Sigmoid colon (tissue), 7 donors: ENCODE results near the gene EEF2. TPM values are rescaled to one million over a fixed set of nuclear protein-coding genes. Genes with fewer than 3 reads are reported as not detected.
A peak's percentile ranks its signal among the peaks of the same experiment; 100 is the strongest.
"Not testable (repeated sequence)": the region's sequence is repeated elsewhere in the genome, so short reads cannot be mapped to it uniquely, and the experiment has no call there.

Experiments used
- DNase-seq: peaks from one replicate; pipeline ENCODE4 v3.0.0-alpha.2; 2019
- H3K27ac ChIP-seq, 4 donors: fragments of 200-600 bp; sonication (generic); one replicate each; pipeline ENCODE4 v1.5.1; 2016 to 2019; ENCODE audit warnings: mild to moderate bottlenecking in 1 of 4
- H3K27me3 ChIP-seq, 3 donors: fragments of 200-600 bp; sonication (generic); one replicate each; pipeline ENCODE4 v1.5.1; 2019; ENCODE audit warnings: mild to moderate bottlenecking in 1 of 3
- H3K36me3 ChIP-seq, 4 donors: fragments of 200-600 bp; sonication (generic); one replicate each; pipeline ENCODE4 v1.5.1; 2016 to 2019
- H3K4me1 ChIP-seq, 4 donors: fragments of 200-600 bp; sonication (generic); one replicate each; pipeline ENCODE4 v1.5.1; 2017 to 2019
- H3K4me3 ChIP-seq, 4 donors: fragments of 200-600 bp; sonication (generic); one replicate each; pipeline ENCODE4 v1.5.1; 2017 to 2019; ENCODE audit warnings: mild to moderate bottlenecking in 2 of 4, moderate library complexity in 1 of 4
- H3K9me3 ChIP-seq, 4 donors: fragments of 200-600 bp in 3 of 4; sonication (generic) in 3 of 4; one replicate each; pipeline versions ENCODE4 v1.5.1 to v1.6.1; 2013 to 2019
- EP300 ChIP-seq, 4 donors: sonication (generic); formaldehyde crosslinking; IDR thresholded peaks; one replicate each; pipeline ENCODE4 v1.6.1; 2017; ENCODE audit warnings: antibody characterized with exemption in 4 of 4
- POLR2A ChIP-seq, 2 donors: fragments of 450-650 bp; IDR thresholded peaks; one replicate each; pipeline ENCODE4 v1.6.1; 2016; ENCODE audit warnings: antibody characterized with exemption in 2 of 2, mild to moderate bottlenecking in 2 of 2, moderate library complexity in 2 of 2
- POLR2AphosphoS5 ChIP-seq, 4 donors: sonication (generic); formaldehyde crosslinking; IDR thresholded peaks; one replicate each; pipeline ENCODE4 v1.6.1; 2017; ENCODE audit warnings: antibody characterized with exemption in 4 of 4
- WGBS, 2 donors: extraction: QIAGEN DNeasy Blood & Tissue Kit; methylation state at CpG; one replicate each; pipeline ENCODE4 v1.1.7; 2013; 5-methylcytosine and 5-hydroxymethylcytosine counted together
- intact Hi-C: fragments of 100-400 bp; cut with DNase I; formaldehyde crosslinking; loops from one replicate; pipeline ENCODE4 v1.15.1; 2023
- polyA plus RNA-seq, 3 donors: library from polyadenylated mRNA; stranded (reverse); fragments of 200-250 nt; gene quantifications; one replicate each; pipeline ENCODE4 v1.2.3, GENCODE V29; 2013
- total RNA-seq, 4 donors: library from RNA; depleted of rRNA; stranded (reverse); fragments of >200 nt; gene quantifications; one replicate each; pipeline ENCODE4 v1.1.0, GENCODE V29; 2016
- TF ChIP-seq, protein P1 (sequence below), 4 experiments: fragments of 450-650 bp in 3 of 4; fragments of 200-600 bp in 1 of 4; IDR thresholded peaks; one replicate each; pipeline ENCODE4 v1.5.1; 2016 to 2019; ENCODE audit warnings: antibody characterized with exemption in 4 of 4, mild to moderate bottlenecking in 3 of 4, moderate library complexity in 2 of 4
- donor health status: healthy with polysubstance abuse.
- donor health status: Bipolar disorder and iron deficiency.
- donor health status: healthy.

EEF2 gene
- total and polyA plus RNA-seq, 7 donors, result 906 to 2,448 (median 1,842) TPM

DNA sequence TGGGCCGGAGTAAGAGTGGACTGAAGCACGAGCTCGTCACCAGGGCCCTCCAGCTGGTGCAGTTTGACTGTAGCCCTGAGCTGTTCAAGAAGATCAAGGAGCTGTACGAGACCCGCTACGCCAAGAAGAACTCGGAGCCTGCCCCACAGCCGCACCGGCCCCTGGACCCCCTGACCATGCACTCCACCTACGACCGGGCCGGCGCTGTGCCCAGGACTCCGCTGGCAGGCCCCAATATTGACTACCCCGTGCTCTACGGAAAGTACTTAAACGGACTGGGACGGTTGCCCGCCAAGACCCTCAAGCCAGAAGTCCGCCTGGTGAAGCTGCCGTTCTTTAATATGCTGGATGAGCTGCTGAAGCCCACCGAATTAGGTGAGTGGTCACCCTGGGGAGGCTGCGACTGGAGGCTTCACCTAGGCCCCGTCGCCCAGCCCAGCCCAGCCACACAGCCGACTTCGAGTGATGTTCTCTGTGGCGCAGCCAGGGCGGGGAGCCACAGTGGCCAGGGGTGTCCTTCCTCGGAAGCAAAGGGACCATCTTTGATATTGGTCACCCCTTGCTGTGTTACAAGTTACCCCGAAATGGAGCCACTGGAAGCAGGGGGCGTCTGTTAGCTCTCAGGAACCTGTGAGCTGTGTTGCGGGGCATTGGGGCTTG is 27.8 kb upstream of the EEF2 start:
- Histone ChIP-seq H3K4me3 (no peak overlapping the region), H3K4me1 (peaks cover 0 to 91% (median 91%) of the 10 kb centered on the region in 4 donors), H3K36me3 (peaks cover 7 to 21% (median 13%) of the 10 kb centered on the region in 4 donors), H3K27me3 (no peaks in the 10 kb centered on the region), H3K9me3 (no peaks in the 10 kb centered on the region), H3K27ac (peak overlapping the region; percentile 26 to 86 (median 84))
- WGBS, 2 donors, result 95 to 96% methylated on average over 33 of the region's 33 CpGs
- TF ChIP-seq POLR2AphosphoS5 (IDR thresholded peaks at IDR 0.05) (no peak), EP300 (IDR thresholded peaks at IDR 0.05) (no peak), POLR2A (IDR thresholded peaks at IDR 0.05) (no peak)
- TF ChIP-seq, protein P1, sequence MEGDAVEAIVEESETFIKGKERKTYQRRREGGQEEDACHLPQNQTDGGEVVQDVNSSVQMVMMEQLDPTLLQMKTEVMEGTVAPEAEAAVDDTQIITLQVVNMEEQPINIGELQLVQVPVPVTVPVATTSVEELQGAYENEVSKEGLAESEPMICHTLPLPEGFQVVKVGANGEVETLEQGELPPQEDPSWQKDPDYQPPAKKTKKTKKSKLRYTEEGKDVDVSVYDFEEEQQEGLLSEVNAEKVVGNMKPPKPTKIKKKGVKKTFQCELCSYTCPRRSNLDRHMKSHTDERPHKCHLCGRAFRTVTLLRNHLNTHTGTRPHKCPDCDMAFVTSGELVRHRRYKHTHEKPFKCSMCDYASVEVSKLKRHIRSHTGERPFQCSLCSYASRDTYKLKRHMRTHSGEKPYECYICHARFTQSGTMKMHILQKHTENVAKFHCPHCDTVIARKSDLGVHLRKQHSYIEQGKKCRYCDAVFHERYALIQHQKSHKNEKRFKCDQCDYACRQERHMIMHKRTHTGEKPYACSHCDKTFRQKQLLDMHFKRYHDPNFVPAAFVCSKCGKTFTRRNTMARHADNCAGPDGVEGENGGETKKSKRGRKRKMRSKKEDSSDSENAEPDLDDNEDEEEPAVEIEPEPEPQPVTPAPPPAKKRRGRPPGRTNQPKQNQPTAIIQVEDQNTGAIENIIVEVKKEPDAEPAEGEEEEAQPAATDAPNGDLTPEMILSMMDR (IDR thresholded peaks at IDR 0.05), result no peak
- DNase-seq, result peak; percentile 68
- intact Hi-C loops, result no loop called here

DNA sequence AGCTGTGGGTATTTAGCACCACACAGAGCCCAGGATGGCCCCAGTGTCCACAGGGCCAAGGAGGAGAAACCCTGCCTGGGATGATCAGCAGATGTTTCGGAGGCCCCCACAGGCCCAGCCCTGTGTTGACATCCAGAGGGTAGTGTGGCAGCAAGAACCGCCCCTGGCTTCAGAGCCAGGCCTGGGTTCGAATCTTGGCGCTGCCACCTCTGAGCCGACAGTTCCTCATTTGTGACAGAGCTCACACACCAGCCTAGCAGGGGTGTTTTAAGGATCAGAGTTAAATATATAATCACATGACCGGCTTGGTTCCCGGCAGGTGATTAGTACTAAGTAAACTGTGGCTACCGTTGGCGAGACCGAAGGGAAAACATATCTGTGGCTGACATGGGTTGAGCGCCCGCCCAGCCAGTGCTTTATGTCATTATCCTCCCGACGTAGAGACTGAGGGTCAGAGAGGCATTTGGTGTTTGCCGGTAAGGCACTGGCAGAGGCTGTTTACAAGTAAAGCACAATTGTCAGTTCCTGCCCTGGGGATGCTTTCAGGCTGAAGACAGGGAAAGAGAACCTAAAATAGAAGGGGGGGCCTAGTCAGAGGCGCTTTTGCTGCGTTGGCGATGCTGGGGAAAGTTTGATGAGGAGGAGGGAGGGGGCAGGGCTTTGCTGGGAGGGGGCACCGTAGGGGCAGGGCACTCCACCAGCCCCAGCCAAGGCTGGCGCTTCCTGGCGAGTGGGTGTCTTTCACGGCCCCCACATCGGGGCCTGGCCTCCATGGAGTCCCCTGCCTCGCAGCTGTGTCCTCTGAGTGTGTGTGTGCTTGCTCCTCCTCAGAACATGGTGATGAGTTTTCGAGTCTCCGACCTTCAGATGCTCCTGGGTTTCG is 27.1 kb upstream of the EEF2 start:
- no peaks in the 10 kb centered on the region for H3K27me3 ChIP-seq
- WGBS, 2 donors, result 42 to 73% methylated on average over 27 of the region's 27 CpGs
- H3K27ac ChIP-seq, result peak overlapping the region; percentile 26 to 86 (median 84)
- H3K4me3 ChIP-seq, result no peak overlapping the region
- H3K9me3 ChIP-seq, result no peaks in the 10 kb centered on the region
- intact Hi-C loops, result no loop called here
- TF ChIP-seq EP300 (IDR thresholded peaks at IDR 0.05) (peak in 1 of 4 donors; percentile 35), POLR2A (IDR thresholded peaks at IDR 0.05) (no peak), POLR2AphosphoS5 (IDR thresholded peaks at IDR 0.05) (peak in 2 of 4 donors; percentile 23 to 45)
- TF ChIP-seq, protein P1 (IDR thresholded peaks at IDR 0.05), result no peak
- H3K4me1 ChIP-seq, result peaks cover 0 to 92% (median 90%) of the 10 kb centered on the region in 4 donors
- peaks cover 7 to 19% (median 13%) of the 10 kb centered on the region in 4 donors for H3K36me3 ChIP-seq
- DNase-seq, result peak; percentile 85

DNA sequence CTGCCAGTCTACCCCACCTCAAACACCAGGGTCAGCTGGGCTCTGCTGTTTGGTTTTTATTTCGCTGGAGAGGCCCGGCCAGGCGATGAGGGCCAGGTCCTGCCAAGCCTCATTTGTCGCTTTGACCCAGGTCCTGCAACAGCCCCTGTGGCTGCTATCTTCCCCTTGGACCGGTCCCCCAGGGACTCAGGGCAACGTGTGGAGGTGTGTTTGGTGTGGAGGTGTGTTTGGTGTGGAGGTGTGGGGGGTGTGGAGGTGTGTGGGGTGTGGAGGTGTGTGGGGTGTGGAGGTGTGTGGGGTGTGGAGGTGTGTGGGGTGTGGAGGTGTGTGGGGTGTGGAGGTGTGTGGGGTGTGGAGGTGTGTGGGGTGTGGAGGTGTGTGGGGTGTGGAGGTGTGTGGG is 26.2 kb upstream of the EEF2 start:
- DNase-seq, H3K9me3 ChIP-seq, H3K27me3 ChIP-seq, intact Hi-C loops: not testable (repeated sequence)
- peak overlapping the region in 3 of 4 donors; percentile 96 to 99 (median 98) for H3K27ac ChIP-seq
- peaks cover 0 to 87% (median 86%) of the 10 kb centered on the region in 4 donors for H3K4me1 ChIP-seq
- WGBS, 2 donors, result 66 to 80% methylated on average over 6 of the region's 6 CpGs
- peaks cover 7 to 19% (median 13%) of the 10 kb centered on the region in 4 donors for H3K36me3 ChIP-seq
- H3K4me3 ChIP-seq, result peak overlapping the region in 1 of 4 donors; percentile 100

DNA sequence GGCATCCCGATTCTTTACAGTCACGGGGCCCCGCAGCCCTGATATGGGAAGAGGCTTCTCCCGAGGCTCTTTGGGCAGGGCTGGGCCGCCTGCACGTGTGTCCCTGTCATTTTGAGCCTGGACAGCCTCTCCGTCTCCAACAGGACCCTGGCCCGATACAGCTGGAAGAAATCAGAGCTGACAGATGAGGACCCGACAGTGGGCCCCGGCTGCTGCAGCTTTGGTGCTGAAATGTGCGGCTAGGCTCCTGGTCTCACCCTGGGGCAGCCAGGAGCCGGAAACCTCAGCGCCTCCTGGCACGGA is 25.5 kb upstream of the EEF2 start:
- intact Hi-C loops, result no loop called here
- Histone ChIP-seq H3K4me1 (peaks cover 0 to 83% (median 82%) of the 10 kb centered on the region in 4 donors), H3K36me3 (peaks cover 7 to 19% (median 13%) of the 10 kb centered on the region in 4 donors), H3K27ac (peak overlapping the region; percentile 54 to 99 (median 97)), H3K4me3 (peak overlapping the region in 2 of 4 donors; percentile 11 to 100), H3K27me3 (no peaks in the 10 kb centered on the region), H3K9me3 (no peaks in the 10 kb centered on the region)
- no peak for DNase-seq
- WGBS, 2 donors, result 80 to 85% methylated on average over 14 of the region's 14 CpGs
- TF ChIP-seq POLR2AphosphoS5 (IDR thresholded peaks at IDR 0.05), result peak in 1 of 4 donors; percentile 24
- TF ChIP-seq, protein P1 (IDR thresholded peaks at IDR 0.05), result no peak
